IMR-90 (cell line): ENCODE data around the gene TEX2. TPM values are rescaled to one million over a fixed set of nuclear protein-coding genes. Genes with fewer than 3 reads are reported as not detected.

Experiments used
- ATAC-seq: fragments of 200-7000 bp; cut with Tn5 transposase; 2 replicates; pipeline ENCODE4 v1.9.1; 2020; ENCODE audit warnings: low read depth, mild to moderate bottlenecking, moderate library complexity
- BruUV-seq: library from RNA; stranded (reverse); fragments of 400-500 nt; replicated peaks from 2 replicates; lab custom pipeline; 2021; lab: Mats Ljungman, UMichigan
- CTCF ChIA-PET: fragments of 300-600 bp; formaldehyde crosslinking; extraction: SDS; loops from one replicate; lab custom pipeline; 2021; ENCODE audit warnings: antibody characterized with exemption; lab: Yijun Ruan, JAX
- POLR2A ChIA-PET: fragments of 300-600 bp; sonication (Branson Sonifier 250); formaldehyde crosslinking; loops from one replicate; lab custom pipeline; 2022; ENCODE audit warnings: antibody characterized with exemption; ENCODE audit not compliant: unreplicated experiment; lab: Charles Lee
- DNase-seq: peaks from one replicate; pipeline ENCODE4 v3.0.0; 2013
- H2AFZ ChIP-seq: replicated peaks from 2 replicates; pipeline ENCODE3; 2013; ENCODE audit warnings: low read length, mild to moderate bottlenecking; ENCODE audit not compliant: poor library complexity
- H2AK5ac ChIP-seq: 2 replicates; pipeline ENCODE4 v1.6.1; 2013; ENCODE audit warnings: low read depth, low read length, inconsistent platforms
- H2AK9ac ChIP-seq: replicated peaks from 2 replicates; pipeline ENCODE3; 2013; ENCODE audit warnings: mild to moderate bottlenecking, low read depth, low read length, moderate library complexity; ENCODE audit not compliant: poor library complexity
- H2BK120ac ChIP-seq: 2 replicates; pipeline ENCODE4 v1.6.1; 2013; ENCODE audit warnings: low read depth, low read length, inconsistent platforms
- H2BK15ac ChIP-seq: 3 replicates; pipeline ENCODE4 v1.6.1; 2013; ENCODE audit warnings: low read depth, low read length, inconsistent platforms
- H2BK20ac ChIP-seq: 2 replicates; pipeline ENCODE4 v1.6.1; 2013; ENCODE audit warnings: low read depth, mild to moderate bottlenecking, inconsistent platforms, low read length, moderate library complexity
- H2BK5ac ChIP-seq: 2 replicates; pipeline ENCODE4 v1.6.1; 2013; ENCODE audit warnings: mild to moderate bottlenecking, low read depth, low read length, inconsistent platforms; ENCODE audit not compliant: poor library complexity, severe bottlenecking
- H3K14ac ChIP-seq: replicated peaks from 2 replicates; pipeline ENCODE4 v1.6.1; 2013; ENCODE audit warnings: low read depth, low read length, inconsistent platforms
- H3K18ac ChIP-seq: 2 replicates; pipeline ENCODE4 v1.6.1; 2013; ENCODE audit warnings: low read depth, low read length, control low read depth
- H3K23ac ChIP-seq: 2 replicates; pipeline ENCODE4 v1.6.1; 2013; ENCODE audit warnings: low read depth, low read length, inconsistent platforms
- H3K27ac ChIP-seq: 2 replicates; pipeline ENCODE4 v1.5.1; 2013; ENCODE audit warnings: mild to moderate bottlenecking, control low read depth, low read length; ENCODE audit not compliant: insufficient read depth
- H3K27me3 ChIP-seq: 2 replicates; pipeline ENCODE4 v1.6.1; 2013; ENCODE audit warnings: low read length; ENCODE audit not compliant: control insufficient read depth, insufficient read depth
- H3K36me3 ChIP-seq: 2 replicates; pipeline ENCODE4 v1.6.1; 2013; ENCODE audit warnings: low read length, mixed read lengths; ENCODE audit not compliant: control insufficient read depth, insufficient read depth
- H3K4ac ChIP-seq: 2 replicates; pipeline ENCODE4 v1.6.1; 2013; ENCODE audit warnings: low read depth, low read length, inconsistent platforms
- H3K4me1 ChIP-seq: 2 replicates; pipeline ENCODE4 v1.6.1; 2013; ENCODE audit warnings: low read length, mixed read lengths; ENCODE audit not compliant: control insufficient read depth, insufficient read depth
- H3K4me2 ChIP-seq: 2 replicates; pipeline ENCODE4 v1.6.1; 2013; ENCODE audit warnings: low read depth, mild to moderate bottlenecking, control low read depth, low read length, moderate library complexity
- H3K4me3 ChIP-seq: 2 replicates; pipeline ENCODE4 v1.5.1; 2013; ENCODE audit warnings: low read depth, mild to moderate bottlenecking, control low read depth, low read length, moderate library complexity; ENCODE audit not compliant: insufficient read depth
- H3K56ac ChIP-seq: 2 replicates; pipeline ENCODE4 v1.6.1; 2013; ENCODE audit warnings: low read length, inconsistent platforms; ENCODE audit not compliant: insufficient read depth; ENCODE audit errors: extremely low read depth
- H3K79me1 ChIP-seq, 2 experiments: 2 replicates each; pipeline ENCODE4 v1.6.1; 2013; ENCODE audit warnings: low read length in 2 of 2, inconsistent platforms in 1 of 2, low read depth in 1 of 2
- H3K9ac ChIP-seq: 2 replicates; pipeline ENCODE4 v1.6.1; 2013; ENCODE audit warnings: low read depth, low read length, control low read depth
- H3K9me1 ChIP-seq: 2 replicates; pipeline ENCODE4 v1.6.1; 2013; ENCODE audit warnings: low read length, inconsistent platforms; ENCODE audit not compliant: insufficient read depth
- H3K9me3 ChIP-seq: 2 replicates; pipeline ENCODE4 v1.6.1; 2013; ENCODE audit warnings: low read length; ENCODE audit not compliant: control insufficient read depth, insufficient read depth
- H4K20me1 ChIP-seq: 2 replicates; pipeline ENCODE4 v1.6.1; 2013; ENCODE audit warnings: low read length, inconsistent platforms; ENCODE audit not compliant: insufficient read depth
- H4K5ac ChIP-seq: 2 replicates; pipeline ENCODE4 v1.6.1; 2013; ENCODE audit warnings: mild to moderate bottlenecking, low read depth, low read length, control low read depth
- H4K8ac ChIP-seq, 2 experiments: 2 replicates each; pipeline ENCODE4 v1.6.1; 2013; ENCODE audit warnings: low read depth in 2 of 2, low read length in 2 of 2, control low read depth in 1 of 2, inconsistent platforms in 1 of 2
- H4K91ac ChIP-seq: 2 replicates; pipeline ENCODE4 v1.6.1; 2013; ENCODE audit warnings: low read depth, low read length, inconsistent platforms; ENCODE audit not compliant: insufficient read depth
- BHLHE40 ChIP-seq: fragments of 150-350 bp; IDR thresholded peaks from 2 replicates; pipeline ENCODE4 v1.6.1; 2016; ENCODE audit warnings: mild to moderate bottlenecking, low read depth, low read length
- CEBPB ChIP-seq: IDR thresholded peaks from 2 replicates; pipeline ENCODE4 v1.6.1; 2012; ENCODE audit warnings: low read depth, low read length, improper control_type of control experiment
- MAFK ChIP-seq: IDR thresholded peaks from 2 replicates; pipeline ENCODE4 v1.6.1; 2012; ENCODE audit warnings: low read depth, low read length, improper control_type of control experiment
- MAZ ChIP-seq: IDR thresholded peaks from 2 replicates; pipeline ENCODE4 v1.6.1; 2012; ENCODE audit warnings: low read depth, mild to moderate bottlenecking, low read length, improper control_type of control experiment, moderate library complexity, borderline replicate concordance
- MXI1 ChIP-seq: IDR thresholded peaks from 2 replicates; pipeline ENCODE4 v1.6.1; 2012; ENCODE audit warnings: low read depth, mild to moderate bottlenecking, low read length, moderate library complexity, borderline replicate concordance
- RAD21 ChIP-seq: IDR thresholded peaks from 2 replicates; pipeline ENCODE4 v1.6.1; 2012; ENCODE audit warnings: low read length, improper control_type of control experiment
- RFX5 ChIP-seq: IDR thresholded peaks from 2 replicates; pipeline ENCODE4 v1.8.0; 2012; ENCODE audit warnings: low read depth, mild to moderate bottlenecking, low read length, moderate library complexity
- SMC3 ChIP-seq: fragments of 150-350 bp; IDR thresholded peaks from 2 replicates; pipeline ENCODE4 v1.6.1; 2016; ENCODE audit warnings: low read depth, mild to moderate bottlenecking, antibody characterized with exemption, low read length, moderate library complexity
- WGBS, 2 experiments: methylation state at CpG; one replicate each; pipeline versions ENCODE4 v1.1.5 to v1.1.7; 2013; ENCODE audit warnings: missing lambda C conversion rate in 2 of 2; ENCODE audit not compliant: insufficient read length in 1 of 2; ENCODE audit errors: extremely low coverage in 2 of 2; 5-methylcytosine and 5-hydroxymethylcytosine counted together
- dilution Hi-C: fragments of 300-500 bp; cut with HindIII; formaldehyde crosslinking; loops from one replicate; pipeline ENCODE4 v1.14.3; 2018; ENCODE audit warnings: low sequenced_read_pairs; ENCODE audit not compliant: unreplicated experiment
- in situ Hi-C: fragments of 300-500 bp; cut with MboI; formaldehyde crosslinking; loops from 3 replicates; pipeline ENCODE4 v1.14.3; 2019; ENCODE audit warnings: low sequenced_read_pairs, inconsistent platforms, mixed read lengths
- intact Hi-C: fragments of 100-400 bp; cut with micrococcal nuclease; formaldehyde crosslinking; loops from 2 replicates; pipeline ENCODE4 v1.10.0; 2022
- polyA plus RNA-seq, 3 experiments: library from polyadenylated mRNA; depleted of rRNA; stranded (reverse); fragments of >200 nt; gene quantifications; 2 replicates each; pipeline ENCODE4 v1.2.3, GENCODE V29; 2012; ENCODE audit warnings: low replicate concordance in 1 of 3
- total RNA-seq: library from RNA; depleted of rRNA; stranded (reverse); fragments of >200 nt; gene quantifications from 2 replicates; pipeline ENCODE4 v1.2.3, GENCODE V29; 2012

TEX2 gene
- total and polyA plus RNA-seq, 2 of the 4 experiments (the other 2 are of a cell fraction), result 18.2 to 21.9 TPM

- Histone ChIP-seq H3K27me3 (no peaks in the 10 kb centered on the region), H3K4ac (no peak overlapping the region), H4K5ac (no peak overlapping the region), H2BK20ac (no peak overlapping the region), H3K27ac (no peak overlapping the region), H3K18ac (no peak overlapping the region), H3K9ac (no peak overlapping the region), H3K4me3 (no peak overlapping the region), H2AFZ (no peak overlapping the region), H4K8ac (no peak overlapping the region), H2BK5ac (no peak overlapping the region), H2AK9ac (no peak overlapping the region), H3K23ac (no peak overlapping the region), H3K36me3 (peaks cover 10% of the 10 kb centered on the region), H2BK120ac (no peak overlapping the region), H4K91ac (no peak overlapping the region), H3K9me1 (peaks cover 2% of the 10 kb centered on the region; the same call in 1 of the 2 replicates), H3K4me1 (peaks cover 3% of the 10 kb centered on the region; the same call in 1 of the 2 replicates), H3K14ac (no peak overlapping the region), H2AK5ac (no peak overlapping the region), H3K9me3 (no peaks in the 10 kb centered on the region), H2BK15ac (no peak overlapping the region), H3K79me1 (no peaks in the 10 kb centered on the region; a peak in 1 of 4 replicates), H4K20me1 (no peaks in the 10 kb centered on the region; the same call in 1 of the 2 replicates), H3K56ac (no peak overlapping the region), H3K4me2 (no peak overlapping the region)
- BruUV-seq, result no TSS peak
- ChIA-PET POLR2A (no interaction called here), CTCF (no interaction called here)
- dilution Hi-C loops (no loop called here), intact Hi-C loops (no loop called here), in situ Hi-C loops (no loop called here)
- DNase-seq (no peak), ATAC-seq (no peak)
- 93% methylated on average over 4 of the region's 15 CpGs; no CpG with 5 or more reads in 1 of the 2 experiments for WGBS, 2 experiments
- TF ChIP-seq RAD21, result no peak
- no peak for TF ChIP-seq BHLHE40
- TF ChIP-seq MAFK, result no peak
- no peak for TF ChIP-seq SMC3
- TF ChIP-seq RFX5, result no peak
- no peak for TF ChIP-seq CEBPB
- no peak for TF ChIP-seq MXI1
- no peak for TF ChIP-seq MAZ
Measured at GRCh38 chr17:64188088-64188487, 75.0 kb downstream of the TEX2 start.
